Suppressor macrophage (primary cell): ENCODE data around the gene VENTX.

ENCODE experiments used
- DNase-seq, 4 experiments: peaks; one replicate each; pipeline ENCODE4 v3.0.0-alpha.2; 2020 to 2022
- total RNA-seq, 17 experiments: gene quantifications; one replicate each; lab custom pipeline; 2026; ENCODE audit warnings: mixed read lengths in 6 of 17, inconsistent platforms in 3 of 17; lab: John Stamatoyannopoulos, UW

VENTX gene
- 0 to 6.4 (median 0.27) reads per million in 17 experiments for total RNA-seq

GRCh38 chr10:133237588-133238465, at the start of gene VENTX:
Gene VENTX (plus strand): TSS chr10:133237855. CDS start chr10:133237915, 60 bp downstream.
- DNase-seq: no peak

DNA sequence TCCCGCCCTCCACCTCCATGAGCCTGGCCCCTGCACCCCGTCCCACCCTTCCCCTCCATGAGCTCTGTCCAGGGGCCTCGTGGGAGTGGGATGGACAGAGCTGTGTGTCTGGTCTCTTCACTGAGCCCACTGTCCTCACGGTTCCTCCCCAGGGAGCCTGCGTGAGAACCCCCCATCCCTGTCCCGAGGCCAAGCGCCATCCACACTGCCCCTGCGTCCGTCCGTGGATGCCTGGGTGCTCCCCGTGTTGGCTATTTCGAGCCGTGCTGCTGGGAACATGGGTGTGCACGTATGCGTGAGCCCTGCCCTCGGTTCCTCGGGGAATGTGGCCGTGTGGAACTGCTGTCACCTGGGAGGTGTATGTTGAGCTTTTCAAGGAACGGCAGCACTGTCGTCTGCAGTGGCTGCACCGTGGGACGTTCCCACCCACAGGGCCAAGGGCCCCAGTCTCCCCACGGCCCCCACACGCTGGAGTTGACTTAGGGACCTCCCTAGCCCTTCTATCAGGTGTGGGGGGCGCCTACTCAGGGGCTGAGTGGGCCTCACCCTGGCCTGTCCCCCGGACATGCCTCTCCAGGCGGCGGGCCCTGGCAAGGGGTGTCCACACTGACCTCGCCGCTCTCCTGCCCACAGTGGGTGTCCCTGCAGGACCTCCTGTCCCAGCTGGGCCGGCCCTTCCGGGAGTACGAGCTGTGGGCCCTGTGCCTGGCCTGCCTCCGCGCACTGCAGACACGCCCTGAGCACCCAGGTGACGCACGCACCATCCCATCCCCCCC, 49.6 kb upstream of the VENTX start:
- no peak for DNase-seq

- DNase-seq: no peak
These were observed 48.4 kb upstream of the VENTX start for GRCh38 chr10:133189256-133189655.

- DNase-seq: no peak
These were observed 47.9 kb upstream of the VENTX start for GRCh38 chr10:133189726-133190125.

- DNase-seq: no peak
These were observed 47.4 kb upstream of the VENTX start for GRCh38 chr10:133190225-133190624.

DNA sequence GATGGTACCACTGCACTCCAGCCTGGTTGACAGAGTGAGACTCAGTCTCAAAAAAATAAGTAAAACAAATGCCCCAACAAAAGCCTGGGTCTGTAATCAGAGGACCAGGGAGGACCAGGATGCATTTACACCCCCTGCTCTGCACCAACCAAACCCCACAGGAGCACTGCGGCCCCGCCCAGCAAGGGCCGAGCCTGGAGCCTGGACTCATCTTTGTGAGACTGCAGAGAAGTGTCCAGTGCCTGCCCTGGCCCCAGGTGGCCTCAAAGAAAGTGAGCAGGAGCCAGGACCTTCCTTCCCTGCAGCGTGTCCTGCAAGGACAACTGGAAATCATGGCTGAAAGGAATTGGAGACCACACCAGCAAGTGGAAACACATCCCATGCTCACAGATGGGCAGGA, 46.0 kb upstream of the VENTX start:
- DNase-seq: no peak

- no peak for DNase-seq
These were observed 43.5 kb upstream of the VENTX start for GRCh38 chr10:133194151-133194550.

GRCh38 chr10:133195096-133195495, 42.6 kb upstream of the VENTX start:
- DNase-seq: no peak

- no peak for DNase-seq
These were observed 42.0 kb upstream of the VENTX start for GRCh38 chr10:133195611-133196010.

DNA sequence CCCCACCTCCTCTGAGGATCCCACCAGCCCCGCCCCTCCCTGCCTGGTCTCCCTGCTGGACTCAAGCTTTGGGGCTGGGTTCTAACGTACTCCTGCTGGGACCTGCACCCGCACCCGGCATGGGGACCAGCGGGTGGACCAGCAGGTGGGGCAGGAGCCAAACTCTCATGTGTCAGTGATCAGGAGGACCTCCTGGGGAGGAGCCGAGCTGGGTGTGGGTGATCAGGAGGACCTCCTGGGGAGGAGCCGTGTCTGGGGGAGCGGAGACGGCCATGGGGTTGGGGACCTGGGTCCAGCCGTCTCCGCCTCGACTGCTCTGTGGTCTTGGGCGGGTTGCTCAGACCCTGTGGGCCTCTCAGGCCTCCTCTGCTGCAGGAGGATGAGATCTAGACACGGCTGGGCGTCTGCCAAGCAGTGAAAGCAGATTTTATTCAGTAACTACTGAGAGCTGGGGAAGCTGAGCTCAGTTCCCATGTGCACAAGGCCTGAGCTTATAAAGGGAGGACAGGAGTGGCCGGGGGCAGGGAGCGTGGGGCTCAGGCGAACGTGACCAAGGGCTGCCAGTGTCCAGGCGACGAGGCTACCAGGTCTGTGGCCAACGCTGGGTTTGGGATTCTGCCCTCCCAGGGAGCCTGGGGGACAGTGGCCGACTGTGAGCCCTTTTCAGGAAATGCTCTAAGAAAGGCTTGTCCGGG, 41.3 kb upstream of the VENTX start:
- no peak for DNase-seq

DNA sequence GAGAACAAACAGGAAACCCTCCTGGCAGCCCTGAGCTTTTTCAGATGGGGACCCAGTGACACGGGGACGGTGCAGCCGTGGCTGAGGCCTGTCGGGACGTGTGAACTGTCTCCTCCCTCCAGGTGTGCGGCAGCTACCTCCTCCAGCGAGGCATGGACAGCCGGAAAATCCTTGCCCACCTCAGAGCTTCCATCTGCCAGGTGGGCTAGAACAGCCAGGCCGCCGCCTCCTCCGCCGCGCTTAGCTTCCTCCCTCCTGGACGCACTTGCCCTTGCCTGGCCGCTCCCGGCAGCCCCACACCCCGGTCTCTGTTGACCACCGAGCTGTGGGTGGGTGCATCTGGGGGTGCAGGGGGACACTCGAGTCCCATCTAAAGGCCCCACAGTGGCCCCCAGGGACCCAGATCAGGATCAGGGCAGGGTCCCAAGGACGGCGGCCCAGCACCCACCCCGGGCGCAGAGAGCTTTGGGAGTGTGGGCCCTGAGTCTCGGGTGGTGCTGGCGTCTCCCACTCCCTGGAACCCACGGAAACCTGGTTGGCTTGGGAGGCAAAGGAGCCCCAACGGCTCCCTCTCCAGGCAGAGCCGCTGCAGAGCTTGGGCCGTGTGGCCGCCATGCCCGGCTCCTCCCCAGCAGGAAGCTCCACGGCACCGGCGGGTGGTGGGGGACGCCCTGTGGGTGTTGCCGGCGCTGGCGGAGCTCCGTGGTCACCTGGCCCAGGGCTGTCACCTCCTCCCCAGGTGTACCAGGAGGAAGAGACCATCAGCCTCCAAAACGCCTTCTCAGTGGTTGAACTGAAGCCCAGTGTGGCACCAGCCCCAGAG, 40.5 kb upstream of the VENTX start:
- DNase-seq: no peak

DNA sequence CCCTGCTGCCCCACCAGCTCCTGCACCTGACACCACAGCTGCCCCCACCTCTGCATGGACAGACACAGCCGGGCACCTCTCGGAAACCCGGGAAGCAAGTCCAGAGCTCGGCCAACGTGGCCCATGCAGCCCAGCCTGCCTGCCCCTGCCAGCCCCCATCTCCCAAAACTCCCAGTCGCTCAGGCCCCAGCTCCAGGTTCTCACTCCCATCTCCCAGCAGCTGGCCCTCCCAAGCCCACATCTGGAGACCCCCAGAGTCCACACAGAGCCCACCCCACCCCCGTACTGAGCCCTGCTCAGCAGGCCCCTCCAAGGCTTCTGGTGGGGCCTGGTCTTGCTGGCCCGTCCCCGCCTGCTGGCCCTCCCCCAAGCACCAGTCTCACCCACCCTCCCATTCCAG, 39.9 kb upstream of the VENTX start:
- DNase-seq: no peak

- DNase-seq: no peak
These were observed 39.4 kb upstream of the VENTX start for GRCh38 chr10:133198206-133198605.

- DNase-seq: no peak
These were observed 38.8 kb upstream of the VENTX start for GRCh38 chr10:133198621-133199487.

- no peak for DNase-seq
These were observed 38.2 kb upstream of the VENTX start for GRCh38 chr10:133199488-133199885.

GRCh38 chr10:133199992-133200611, 37.6 kb upstream of the VENTX start:
- DNase-seq: no peak

DNA sequence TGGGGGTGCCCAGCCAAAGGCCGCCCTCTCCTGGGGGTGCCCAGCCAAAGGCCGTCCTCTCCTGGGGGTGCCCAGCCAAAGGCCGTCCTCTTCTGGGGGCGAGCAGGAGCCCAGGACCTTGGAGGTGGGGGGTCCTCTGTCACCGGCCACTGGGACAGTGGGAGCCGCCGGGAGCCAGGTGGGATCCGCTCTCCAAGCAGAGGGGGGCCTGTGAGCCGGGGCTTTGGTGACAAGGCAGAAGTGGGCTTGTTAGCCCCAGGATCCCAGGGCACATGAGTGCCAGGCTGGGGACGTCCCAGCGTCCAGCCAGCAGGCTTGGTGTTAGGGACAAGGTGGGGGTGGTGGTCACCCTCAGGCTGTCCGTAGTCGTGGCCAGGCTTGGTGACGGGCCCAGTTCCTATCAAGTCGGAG, 37.0 kb upstream of the VENTX start:
- no peak for DNase-seq

DNA sequence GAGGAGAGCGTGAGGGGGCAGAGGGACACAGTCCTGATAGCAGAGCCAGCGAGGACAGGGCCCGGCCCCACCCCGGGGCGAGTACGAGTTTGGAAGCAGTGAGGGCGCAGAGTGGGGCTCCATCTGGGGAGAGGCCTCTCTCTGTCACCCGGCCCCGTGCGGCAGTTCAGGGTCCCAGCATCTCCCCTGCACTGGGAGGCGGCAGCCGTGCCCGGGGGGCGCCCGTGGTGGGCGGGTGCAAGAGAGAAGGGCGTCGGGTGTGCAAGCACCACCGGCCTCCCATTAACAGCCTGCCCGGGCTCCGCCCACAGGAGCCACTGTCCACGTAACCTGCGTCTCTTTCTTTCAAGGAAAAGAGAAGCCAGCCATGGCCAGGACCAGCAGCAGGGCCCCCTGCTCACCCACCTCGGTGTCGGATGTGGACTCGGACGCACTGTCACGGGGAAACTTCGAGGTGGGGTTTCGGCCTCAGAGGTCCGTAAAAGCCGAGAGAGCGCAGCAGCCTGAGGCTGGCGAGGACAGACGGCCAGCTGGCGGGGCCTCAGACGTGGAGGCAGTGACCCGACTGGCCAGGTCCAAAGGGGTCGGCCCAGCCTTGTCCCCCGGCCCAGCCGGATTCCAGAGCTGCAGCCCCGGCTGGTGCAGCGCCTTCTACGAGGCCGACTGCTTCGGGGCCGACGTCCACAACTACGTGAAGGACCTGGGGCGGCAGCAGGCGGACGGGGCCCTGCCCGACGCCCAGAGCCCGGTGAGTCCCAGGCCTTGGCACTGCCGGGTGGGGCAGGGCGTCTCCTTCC, 36.3 kb upstream of the VENTX start:
- DNase-seq: no peak

- no peak for DNase-seq
These were observed 35.5 kb upstream of the VENTX start for GRCh38 chr10:133201948-133202725.
